Neural cell (in vitro differentiated cells): Measurements from ENCODE around the gene AK3. TPM values are rescaled to one million over a fixed set of nuclear protein-coding genes. Genes with fewer than 3 reads are reported as not detected.
"Not testable (repeated sequence)": the region's sequence is repeated elsewhere in the genome, so short reads cannot be mapped to it uniquely, and the experiment has no call there.

Experiments
- H2AFZ ChIP-seq: fragments of 200-600, 300-800 bp; sonication (generic), shearing (Covaris generic); 2 replicates; pipeline ENCODE4 v1.6.0; 2014; ENCODE audit warnings: low read depth, mild to moderate bottlenecking, antibody characterized with exemption, low read length, moderate library complexity
- H3F3A ChIP-seq: fragments of 200-600 bp; shearing (Covaris generic); 2 replicates; pipeline ENCODE4 v1.6.1; 2016; ENCODE audit warnings: mild to moderate bottlenecking, moderate library complexity, mixed read lengths, antibody characterized with exemption, low read length; ENCODE audit not compliant: insufficient read depth, poor library complexity, severe bottlenecking
- H3K27ac ChIP-seq: fragments of 200-600, 300-800 bp; sonication (generic), shearing (Covaris generic); 2 replicates; pipeline ENCODE4 v1.5.1; 2014; ENCODE audit warnings: mild to moderate bottlenecking, low read length, moderate library complexity
- H3K27me3 ChIP-seq: fragments of 300-800, 200-600 bp; sonication (generic), shearing (Covaris generic); 2 replicates; pipeline ENCODE4 v1.6.0; 2014; ENCODE audit warnings: mild to moderate bottlenecking, low read depth, low read length, moderate library complexity; ENCODE audit not compliant: insufficient read depth
- H3K36me3 ChIP-seq: fragments of 300-800, 200-600 bp; sonication (generic), shearing (Covaris generic); 2 replicates; pipeline ENCODE4 v1.5.1; 2014; ENCODE audit warnings: mild to moderate bottlenecking, antibody characterized with exemption, low read length, moderate library complexity; ENCODE audit not compliant: insufficient read depth
- H3K4me2 ChIP-seq: fragments of 300-800, 200-600 bp; sonication (generic), shearing (Covaris generic); 2 replicates; pipeline ENCODE4 v1.6.0; 2014; ENCODE audit warnings: mild to moderate bottlenecking, low read length
- H3K4me3 ChIP-seq: fragments of 300-800, 200-600 bp; sonication (generic), shearing (Covaris generic); 2 replicates; pipeline ENCODE4 v1.5.1; 2014; ENCODE audit warnings: mild to moderate bottlenecking, low read length, moderate library complexity
- H3K79me2 ChIP-seq: fragments of 200-600 bp; shearing (Covaris generic); replicated peaks from 2 replicates; pipeline ENCODE4 v1.6.0; 2014; ENCODE audit warnings: mild to moderate bottlenecking, low read length, moderate library complexity; ENCODE audit not compliant: insufficient read depth
- H3K9ac ChIP-seq: fragments of 300-800, 200-600 bp; sonication (generic), shearing (Covaris generic); 2 replicates; pipeline ENCODE4 v1.6.1; 2016; ENCODE audit warnings: mild to moderate bottlenecking, low read length, mixed read lengths
- H3K9me2 ChIP-seq: fragments of 200-600 bp; shearing (Covaris generic); 2 replicates; pipeline ENCODE4 v1.6.1; 2016; ENCODE audit warnings: mild to moderate bottlenecking, low read length, mixed read lengths; ENCODE audit not compliant: insufficient read depth
- H3K9me3 ChIP-seq: fragments of 200-600, 300-800 bp; sonication (generic), shearing (Covaris generic); 2 replicates; pipeline ENCODE4 v1.6.1; 2016; ENCODE audit warnings: mild to moderate bottlenecking, mixed run types, low read length, moderate library complexity, mixed read lengths
- H4K20me1 ChIP-seq: fragments of 200-600 bp; shearing (Covaris generic); 2 replicates; pipeline ENCODE4 v1.6.1; 2016; ENCODE audit warnings: mild to moderate bottlenecking, mixed run types; ENCODE audit not compliant: insufficient read depth
- CTCF ChIP-seq: fragments of 450-650 bp; IDR thresholded peaks from 2 replicates; pipeline ENCODE4 v1.5.1; 2014; ENCODE audit warnings: antibody characterized with exemption, mild to moderate bottlenecking, moderate library complexity; ENCODE audit not compliant: poor library complexity, severe bottlenecking
- EP300 ChIP-seq: fragments of 450-650 bp; conservative IDR thresholded peaks from 2 replicates; pipeline ENCODE4 v1.6.1; 2014; ENCODE audit warnings: antibody characterized with exemption, mild to moderate bottlenecking, moderate library complexity; ENCODE audit not compliant: poor library complexity, severe bottlenecking
- EZH2 ChIP-seq: fragments of 200-600, 300-800 bp; shearing (Covaris generic), sonication (generic); IDR thresholded peaks from 2 replicates; pipeline ENCODE4 v1.6.1; 2014; ENCODE audit warnings: antibody characterized with exemption, low read length, borderline replicate concordance, mild to moderate bottlenecking; ENCODE audit not compliant: insufficient read depth, poor library complexity, severe bottlenecking
- MXI1 ChIP-seq: fragments of 450-650 bp; conservative IDR thresholded peaks from 2 replicates; pipeline ENCODE4 v1.6.1; 2014; ENCODE audit warnings: antibody characterized with exemption, mild to moderate bottlenecking; ENCODE audit not compliant: poor library complexity, severe bottlenecking
- POLR2AphosphoS5 ChIP-seq: IDR thresholded peaks from 2 replicates; pipeline ENCODE4 v1.6.1; 2012
- RAD21 ChIP-seq: fragments of 450-650 bp; conservative IDR thresholded peaks from 2 replicates; pipeline ENCODE4 v1.6.1; 2014; ENCODE audit warnings: antibody characterized with exemption, mild to moderate bottlenecking, moderate library complexity
- REST ChIP-seq: IDR thresholded peaks from 2 replicates; pipeline ENCODE4 v1.6.1; 2012; ENCODE audit warnings: borderline replicate concordance
- SMC3 ChIP-seq: fragments of 450-650 bp; conservative IDR thresholded peaks from 2 replicates; pipeline ENCODE4 v1.6.1; 2014; ENCODE audit warnings: antibody characterized with exemption, mild to moderate bottlenecking, moderate library complexity; ENCODE audit not compliant: poor library complexity
- TAF1 ChIP-seq: IDR thresholded peaks from 2 replicates; pipeline ENCODE4 v1.6.1; 2012; ENCODE audit warnings: low read depth
- polyA plus RNA-seq: library from polyadenylated mRNA; depleted of rRNA; stranded (reverse); fragments of >200 nt; gene quantifications from 2 replicates; pipeline ENCODE4 v1.2.3, GENCODE V29; 2014

Gene AK3
- polyA plus RNA-seq, 1 donor from 2014 or later: 73.7 TPM

GRCh38 chr9:4661165-4661564 is 79.8 kb downstream of the AK3 start:
- H3K79me2 ChIP-seq: no peaks in the 10 kb centered on the region
- H3K27ac ChIP-seq: no peak overlapping the region
- no peak overlapping the region for H3K9ac ChIP-seq

GRCh38 chr9:4660665-4661064 is 80.3 kb downstream of the AK3 start:
- not testable (repeated sequence) for H3K9ac ChIP-seq, H3K9me3 ChIP-seq, H3K27ac ChIP-seq, H3K36me3 ChIP-seq, H4K20me1 ChIP-seq, H3K4me2 ChIP-seq, H3F3A ChIP-seq, H2AFZ ChIP-seq, H3K4me3 ChIP-seq, H3K79me2 ChIP-seq, H3K9me2 ChIP-seq, H3K27me3 ChIP-seq

More at GRCh38 chr9:4661165-4661564, 79.8 kb downstream of the AK3 start:
- Histone ChIP-seq H4K20me1 (no peaks in the 10 kb centered on the region), H3K9me2 (no peaks in the 10 kb centered on the region), H3K4me3 (peak overlapping the region; percentile 98), H2AFZ (no peak overlapping the region), H3K36me3 (no peaks in the 10 kb centered on the region), H3F3A (no peaks in the 10 kb centered on the region), H3K4me2 (peak overlapping the region; percentile 66), H3K27me3 (no peaks in the 10 kb centered on the region), H3K9me3 (no peaks in the 10 kb centered on the region)
- TF ChIP-seq TAF1: no peak
- no peak for TF ChIP-seq EZH2
- no peak for TF ChIP-seq REST
- no peak for TF ChIP-seq SMC3
- no peak for TF ChIP-seq MXI1
- TF ChIP-seq RAD21: no peak
- no peak for TF ChIP-seq EP300
- no peak for TF ChIP-seq POLR2AphosphoS5
- no peak for TF ChIP-seq CTCF

Other genes with a start within 250 kb of the AK3 start
- 22.3 and 26.3 TPM in 2 replicates for gene PLPP6, start 78.9 kb downstream of the AK3 start, polyA plus RNA-seq
- gene SPATA6L, start 74.7 kb downstream of the AK3 start, polyA plus RNA-seq: 0.58 and 0.89 TPM in 2 replicates
- gene CDC37L1, start 61.6 kb downstream of the AK3 start, polyA plus RNA-seq: 25.0 and 34.7 TPM in 2 replicates
- 4.2 and 7.5 TPM in 2 replicates for gene RCL1, start 51.7 kb upstream of the AK3 start, polyA plus RNA-seq
- 16.9 and 19.7 TPM in 2 replicates for gene JAK2, start 244.1 kb upstream of the AK3 start, polyA plus RNA-seq